Measurements from ENCODE around the gene C6orf120. TPM values are rescaled to one million over a fixed set of nuclear protein-coding genes. Genes with fewer than 3 reads are reported as not detected.

Gene C6orf120
- total and polyA plus RNA-seq, 9 of the 15 experiments (the other 6 are each of a cell fraction or from before 2014, with no cell fraction given): 7.7 to 44.9 (median 34.8) TPM

DNA sequence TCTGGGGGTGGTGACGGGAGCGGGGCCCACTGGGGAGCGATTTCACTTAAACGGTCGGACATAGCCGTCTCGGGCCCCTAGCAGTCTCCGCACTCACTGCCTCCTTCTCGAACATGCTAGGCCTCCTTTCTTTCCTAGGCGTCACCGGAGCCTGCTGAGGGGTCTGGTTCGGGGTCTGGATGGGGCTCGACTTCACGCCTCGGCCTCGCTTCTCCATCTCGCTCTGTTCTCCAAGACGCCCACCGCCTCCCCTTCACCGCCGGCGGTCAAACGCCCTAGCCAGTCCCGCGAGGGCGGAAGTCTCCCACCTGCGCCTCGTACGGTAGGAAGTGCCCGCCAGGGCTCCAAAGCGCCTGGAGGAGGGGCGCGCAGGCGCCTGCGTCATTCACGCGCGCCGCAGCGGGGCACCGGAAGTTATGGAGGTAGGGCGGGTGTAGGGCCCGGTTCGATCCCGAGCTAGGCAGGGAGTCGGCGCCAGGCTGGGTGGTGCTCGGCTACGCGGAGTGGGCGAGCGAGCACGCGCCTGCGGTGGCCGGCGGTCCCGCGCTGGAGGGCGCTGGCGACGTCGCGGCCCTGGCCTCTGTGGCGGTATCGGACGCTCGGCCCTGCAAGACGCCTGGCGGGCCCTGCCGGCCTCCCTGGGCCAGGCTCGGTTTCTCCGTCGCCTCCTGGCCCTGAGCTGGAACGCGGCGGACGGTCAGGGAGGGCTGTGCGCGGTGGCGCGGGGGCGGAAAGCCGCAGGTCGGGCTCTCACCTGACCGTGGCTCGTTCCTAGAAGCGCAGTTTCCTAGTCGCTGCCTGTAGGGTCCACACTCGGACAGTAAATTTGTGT lies 49.5 kb downstream of the C6orf120 start, which contains the start of the genes DYNLT2 and ERMARD (continued):
- no peak for TF ChIP-seq ZNF124 (CRISPR knock-in tag; IDR thresholded peaks at IDR 0.05)
- TF ChIP-seq NR2F6 (CRISPR knock-in tag; IDR thresholded peaks at IDR 0.05): no peak
- TF ChIP-seq MCM3 (IDR thresholded peaks at IDR 0.05): no peak
- TF ChIP-seq ZNF644 (tag; IDR thresholded peaks at IDR 0.05; ENCODE audit: low read depth): no peak; the same call in 1 of the 2 replicates
- peak; percentile 55; the same call in 1 of the 2 replicates for TF ChIP-seq KLF6 (CRISPR knock-in tag; IDR thresholded peaks at IDR 0.05; ENCODE audit: borderline replicate concordance)
- TF ChIP-seq NFATC3 (IDR thresholded peaks at IDR 0.05): no peak
- TF ChIP-seq ZNF444 (CRISPR knock-in tag; IDR thresholded peaks at IDR 0.05): no peak
- no peak for TF ChIP-seq SREBF2 (CRISPR knock-in tag; IDR thresholded peaks at IDR 0.05)
- peak; percentile 72 to 93; a peak in 2 of 4 replicates for TF ChIP-seq MLLT1 (IDR thresholded peaks at IDR 0.05)
- no peak for TF ChIP-seq ZNF354B (CRISPR knock-in tag; IDR thresholded peaks at IDR 0.05)
- TF ChIP-seq ELF4 (CRISPR knock-in tag; IDR thresholded peaks at IDR 0.05): peak; percentile 87
- TF ChIP-seq RBM25 (IDR thresholded peaks at IDR 0.05; ENCODE audit: low read depth, low read length, severe bottlenecking): peak; percentile 31
- TF ChIP-seq DEAF1 (CRISPR knock-in tag; IDR thresholded peaks at IDR 0.05): no peak
- TF ChIP-seq, protein P1, sequence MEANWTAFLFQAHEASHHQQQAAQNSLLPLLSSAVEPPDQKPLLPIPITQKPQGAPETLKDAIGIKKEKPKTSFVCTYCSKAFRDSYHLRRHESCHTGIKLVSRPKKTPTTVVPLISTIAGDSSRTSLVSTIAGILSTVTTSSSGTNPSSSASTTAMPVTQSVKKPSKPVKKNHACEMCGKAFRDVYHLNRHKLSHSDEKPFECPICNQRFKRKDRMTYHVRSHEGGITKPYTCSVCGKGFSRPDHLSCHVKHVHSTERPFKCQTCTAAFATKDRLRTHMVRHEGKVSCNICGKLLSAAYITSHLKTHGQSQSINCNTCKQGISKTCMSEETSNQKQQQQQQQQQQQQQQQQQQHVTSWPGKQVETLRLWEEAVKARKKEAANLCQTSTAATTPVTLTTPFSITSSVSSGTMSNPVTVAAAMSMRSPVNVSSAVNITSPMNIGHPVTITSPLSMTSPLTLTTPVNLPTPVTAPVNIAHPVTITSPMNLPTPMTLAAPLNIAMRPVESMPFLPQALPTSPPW (CRISPR knock-in tag; IDR thresholded peaks at IDR 0.05): peak; percentile 84
- TF ChIP-seq ZNF561 (CRISPR knock-in tag; conservative IDR thresholded peaks at IDR 0.05): no peak
- TF ChIP-seq KAT7 (CRISPR knock-in tag; IDR thresholded peaks at IDR 0.05; ENCODE audit: borderline replicate concordance): peak; percentile 88
- TF ChIP-seq MTF1 (CRISPR knock-in tag; IDR thresholded peaks at IDR 0.05; ENCODE audit: borderline replicate concordance): no peak
- no peak for TF ChIP-seq BCL6 (CRISPR knock-in tag; IDR thresholded peaks at IDR 0.05)
- peak; percentile 32; the same call in 1 of the 2 replicates for TF ChIP-seq STAT5A (IDR thresholded peaks at IDR 0.05; ENCODE audit: borderline replicate concordance, low read length)
- TF ChIP-seq E2F4 (CRISPR knock-in tag; IDR thresholded peaks at IDR 0.05; ENCODE audit: low read depth): 0 out of 2 replicates have a peak, but pooled peaks have one; percentile 1
- no peak for TF ChIP-seq RBM17 (IDR thresholded peaks at IDR 0.05; ENCODE audit: borderline replicate concordance, low read depth, low read length)
- no peak for TF ChIP-seq FOXA3 (CRISPR knock-in tag; conservative IDR thresholded peaks at IDR 0.05 in 1 of 2, IDR thresholded peaks at IDR 0.05 in 1 of 2)
- TF ChIP-seq TARDBP (IDR thresholded peaks at IDR 0.05): peak; percentile 62; the same call in 1 of the 2 replicates
- no peak for TF ChIP-seq MAFG (tag; conservative IDR thresholded peaks at IDR 0.05)

Data from K562 (cell line).